ENCODE results near the gene RFX8. TPM values are rescaled to one million over a fixed set of nuclear protein-coding genes. Genes with fewer than 3 reads are reported as not detected.

Gene RFX8
- total and polyA plus RNA-seq, 2 of the 4 experiments (the other 2 are of a cell fraction) = 2.9 to 5.3 TPM

GRCh38 chr2:101357376-101357775, 117.5 kb downstream of the RFX8 start:
- ATAC-seq (ENCODE audit: low read depth) (no peak), DNase-seq (peak; percentile 48)
- Histone ChIP-seq H2BK120ac (ENCODE audit: low read depth, low read length) (no peak overlapping the region), H3K79me1 (ENCODE audit: low read depth in 1 of 2, low read length in 2 of 2) (no peaks in the 10 kb centered on the region), H3K4me2 (ENCODE audit: low read depth, low read length) (no peak overlapping the region), H2AK9ac (replicated peaks; ENCODE audit: low read depth, low read length, poor library complexity) (no peak overlapping the region), H3K27ac (ENCODE audit: insufficient read depth, low read length) (no peak overlapping the region), H3K23ac (ENCODE audit: low read depth, low read length) (no peak overlapping the region), H3K27me3 (ENCODE audit: control insufficient read depth, insufficient read depth, low read length) (peaks cover 10% of the 10 kb centered on the region), H3K14ac (replicated peaks; ENCODE audit: low read depth, low read length) (no peak overlapping the region), H3K9me1 (ENCODE audit: insufficient read depth, low read length) (0 out of 2 replicates have a peak, but pooled peaks cover 4% of the 10 kb centered on the region), H4K91ac (ENCODE audit: insufficient read depth, low read depth, low read length) (no peak overlapping the region), H3K56ac (ENCODE audit: extremely low read depth, insufficient read depth, low read length) (no peak overlapping the region), H3K4me1 (ENCODE audit: control insufficient read depth, insufficient read depth, low read length) (no peaks in the 10 kb centered on the region), H3K4ac (ENCODE audit: low read depth, low read length) (no peak overlapping the region), H3K18ac (ENCODE audit: low read depth, low read length) (no peak overlapping the region), H2AK5ac (ENCODE audit: low read depth, low read length) (no peak overlapping the region), H3K9me3 (ENCODE audit: control insufficient read depth, insufficient read depth, low read length) (no peaks in the 10 kb centered on the region), H2BK5ac (ENCODE audit: low read depth, low read length, poor library complexity, severe bottlenecking) (no peak overlapping the region), H4K5ac (ENCODE audit: low read depth, low read length) (no peak overlapping the region), H4K8ac (ENCODE audit: low read depth in 2 of 2, low read length in 2 of 2) (no peak overlapping the region), H3K9ac (ENCODE audit: low read depth, low read length) (no peak overlapping the region), H2BK20ac (ENCODE audit: low read depth, low read length) (no peak overlapping the region), H2BK15ac (ENCODE audit: low read depth, low read length) (no peak overlapping the region), H2AFZ (replicated peaks; ENCODE audit: low read length, poor library complexity) (no peak overlapping the region), H3K36me3 (ENCODE audit: control insufficient read depth, insufficient read depth, low read length) (no peaks in the 10 kb centered on the region), H4K20me1 (ENCODE audit: insufficient read depth, low read length) (no peaks in the 10 kb centered on the region), H3K4me3 (ENCODE audit: insufficient read depth, low read depth, low read length) (no peak overlapping the region)
- BruUV-seq (replicated peaks) = no TSS peak
- CTCF ChIA-PET = no interaction called here
- POLR2A ChIA-PET (ENCODE audit: unreplicated experiment) = no interaction called here
- in situ Hi-C loops (cut with MboI; ENCODE audit: low sequenced_read_pairs) (no loop called here), dilution Hi-C loops (cut with HindIII; ENCODE audit: low sequenced_read_pairs, unreplicated experiment) (no loop called here), intact Hi-C loops (cut with micrococcal nuclease) (no loop called here)
- TF ChIP-seq ELK1 (IDR thresholded peaks at IDR 0.05; ENCODE audit: borderline replicate concordance, low read depth, low read length) (no peak), NFE2L2 (IDR thresholded peaks at IDR 0.05; ENCODE audit: low read depth, low read length) (no peak), RAD21 (IDR thresholded peaks at IDR 0.05; ENCODE audit: low read length) (no peak)

All from IMR-90 (cell line).